Measurements from ENCODE around the gene FRMD4A.

DNA sequence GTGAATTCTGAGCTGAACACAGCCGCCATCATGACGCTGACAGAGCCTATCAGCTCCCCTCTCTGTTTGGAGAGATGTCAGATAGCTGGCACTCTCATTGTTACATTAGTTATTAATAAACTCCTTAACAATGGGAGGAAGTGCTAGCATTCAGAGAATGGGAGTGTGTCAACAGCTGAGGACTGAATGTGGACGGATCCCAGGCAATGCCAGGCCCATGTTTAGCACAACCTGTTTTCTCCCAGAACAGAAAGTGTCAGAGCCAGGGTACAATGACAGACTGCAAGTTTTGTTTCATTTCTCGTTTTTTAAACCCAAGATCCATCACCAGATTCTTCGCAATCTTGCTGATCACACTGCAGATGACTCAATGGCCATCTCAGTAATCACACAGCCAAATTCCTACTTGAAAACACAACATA lies 644.4 kb downstream of the FRMD4A start:
- TF ChIP-seq POLR2A (IDR thresholded peaks at IDR 0.05; ENCODE audit: low read depth, low read length): no peak
- TF ChIP-seq POLR2AphosphoS5 (IDR thresholded peaks at IDR 0.05; ENCODE audit: low read depth, low read length): no peak
- no peak for TF ChIP-seq TAF1 (IDR thresholded peaks at IDR 0.05; ENCODE audit: borderline replicate concordance, low read depth, low read length)

Measured in GM12892 (cell line).